Measurements from ENCODE around the gene TSPEAR.

The TSPEAR gene

GRCh38 chr21:44537930-44538911 is 173.2 kb downstream of the TSPEAR start:
- no peak for DNase-seq

GRCh38 chr21:44535963-44536362 is 175.4 kb downstream of the TSPEAR start:
- peak; percentile 0 for DNase-seq

GRCh38 chr21:44534688-44535087 is 176.7 kb downstream of the TSPEAR start:
- no peak for DNase-seq

GRCh38 chr21:44533891-44534627 is 177.3 kb downstream of the TSPEAR start:
- DNase-seq: no peak

- DNase-seq: no peak
These were observed 178.1 kb downstream of the TSPEAR start for GRCh38 chr21:44533121-44533890.

- DNase-seq: no peak
These were observed 178.7 kb downstream of the TSPEAR start for GRCh38 chr21:44532712-44533111.

- no peak for DNase-seq
These were observed 179.5 kb downstream of the TSPEAR start for GRCh38 chr21:44531606-44532564.

GRCh38 chr21:44530903-44531605 is 180.3 kb downstream of the TSPEAR start:
- DNase-seq: no peak

- no peak for DNase-seq
These were observed 181.0 kb downstream of the TSPEAR start for GRCh38 chr21:44530221-44530902.

GRCh38 chr21:44529503-44530125 is 181.8 kb downstream of the TSPEAR start:
- DNase-seq: no peak

- no peak for DNase-seq
These were observed 182.4 kb downstream of the TSPEAR start for GRCh38 chr21:44529011-44529421.

GRCh38 chr21:44528634-44528995 is 182.8 kb downstream of the TSPEAR start:
- no peak for DNase-seq

GRCh38 chr21:44527983-44528633 is 183.3 kb downstream of the TSPEAR start:
- no peak for DNase-seq

GRCh38 chr21:44527156-44527982 is 184.0 kb downstream of the TSPEAR start:
- no peak for DNase-seq

- DNase-seq: no peak
These were observed 185.0 kb downstream of the TSPEAR start for GRCh38 chr21:44526096-44526997.

- DNase-seq: no peak
These were observed 185.8 kb downstream of the TSPEAR start for GRCh38 chr21:44525391-44526095.
